Inferior parietal cortex (tissue), 1 donor: ENCODE data around the gene SYVN1.

Experiments
- DNase-seq: peaks from one replicate; pipeline ENCODE4 v3.0.0-alpha.2; 2016; ENCODE audit errors: extremely low spot score

SYVN1 gene

GRCh38 chr11:65087827-65088226 is 46.5 kb downstream of the SYVN1 start:
- no peak for DNase-seq

- DNase-seq, result no peak
These were observed 47.1 kb downstream of the SYVN1 start for GRCh38 chr11:65087216-65087615.

DNA sequence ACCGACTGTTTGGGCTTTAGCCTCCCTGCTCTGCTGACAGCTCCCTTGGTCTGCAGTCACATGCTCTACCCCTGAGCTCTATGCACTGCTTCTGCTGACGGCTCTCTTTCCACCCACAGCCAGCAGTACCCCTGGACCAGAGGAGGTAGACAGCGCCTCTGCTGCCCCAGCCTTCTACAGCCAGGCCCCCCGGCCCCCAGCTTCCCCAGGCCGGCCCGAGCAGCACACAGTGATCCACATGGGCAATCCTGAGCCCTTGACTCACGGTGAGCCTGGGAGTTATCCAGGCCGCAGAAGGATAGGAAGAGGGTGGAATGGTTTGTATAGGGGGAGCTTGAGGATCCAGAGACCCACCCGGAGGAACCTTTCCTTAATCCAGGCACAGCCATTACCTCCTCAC is 47.5 kb downstream of the SYVN1 start:
- no peak for DNase-seq

DNA sequence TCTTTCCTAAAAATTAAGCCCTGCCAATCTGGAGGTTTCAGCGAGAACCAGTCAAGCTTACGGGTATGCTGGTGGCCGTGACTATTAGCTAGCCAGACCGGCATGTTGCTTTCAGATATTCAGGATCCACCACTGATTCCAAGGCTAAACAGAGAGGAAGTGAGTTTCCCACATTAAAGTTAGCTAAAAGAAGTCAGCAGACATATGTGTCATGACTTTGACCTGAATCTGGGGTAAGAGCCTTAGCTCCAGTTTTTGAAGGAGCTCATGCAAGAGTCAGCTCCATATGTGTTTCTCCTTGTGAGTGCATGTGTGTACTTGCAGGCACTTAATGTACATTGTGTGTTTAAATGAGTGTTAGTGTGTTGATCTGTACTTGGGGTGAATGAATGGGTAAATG is 48.9 kb downstream of the SYVN1 start:
- DNase-seq, result no peak

GRCh38 chr11:65084598-65085375 is 49.5 kb downstream of the SYVN1 start:
- no peak for DNase-seq

DNA sequence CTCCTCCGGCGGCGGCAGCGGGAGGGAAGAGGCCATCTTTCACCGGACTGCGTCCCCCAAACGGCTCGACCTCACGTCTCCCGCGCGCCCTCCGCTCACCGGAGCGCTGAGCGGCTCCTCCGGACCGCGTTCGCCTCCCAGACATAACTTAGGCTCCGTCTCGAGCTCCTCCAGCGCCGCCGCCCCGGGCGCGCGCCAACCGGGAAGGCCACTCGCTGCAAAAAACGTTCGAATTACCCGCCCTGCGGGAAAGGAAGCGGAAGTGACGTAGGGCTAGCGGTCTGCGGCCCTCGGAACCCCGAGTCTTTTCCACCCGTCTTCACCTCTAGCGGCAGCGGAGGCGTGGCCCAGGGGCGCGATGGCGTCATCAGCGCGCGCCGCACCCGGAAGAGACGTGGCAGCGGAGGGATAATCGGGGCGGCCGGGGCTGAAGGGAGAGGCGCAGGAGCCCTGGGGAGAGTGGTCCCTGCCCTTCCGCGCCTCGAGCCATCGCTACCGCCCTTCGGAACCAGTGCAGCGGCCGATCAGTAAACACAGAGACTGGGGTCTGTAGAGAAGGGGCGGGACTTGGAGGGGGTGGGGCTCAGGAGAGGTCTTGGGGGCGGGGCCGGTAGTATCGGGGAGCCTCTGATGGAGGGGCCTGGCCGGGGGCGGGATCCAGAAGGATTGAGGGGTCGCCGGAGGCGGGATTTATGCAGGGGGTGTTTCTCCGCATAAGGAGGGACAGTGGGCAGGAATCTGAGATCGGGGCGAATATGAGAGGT is 50.3 kb downstream of the SYVN1 start, which contains the start of the genes CDCA5 and ZFPL1:
Gene CDCA5 (minus strand): TSS at position 207 of the 764 bp plus-strand sequence. CDS start 62 bp downstream, at position 145.
Gene ZFPL1 (plus strand): TSS at position 389 of the 764 bp plus-strand sequence. CDS start 477 bp downstream, outside the sequence.
- DNase-seq, result peak; percentile 98

DNA sequence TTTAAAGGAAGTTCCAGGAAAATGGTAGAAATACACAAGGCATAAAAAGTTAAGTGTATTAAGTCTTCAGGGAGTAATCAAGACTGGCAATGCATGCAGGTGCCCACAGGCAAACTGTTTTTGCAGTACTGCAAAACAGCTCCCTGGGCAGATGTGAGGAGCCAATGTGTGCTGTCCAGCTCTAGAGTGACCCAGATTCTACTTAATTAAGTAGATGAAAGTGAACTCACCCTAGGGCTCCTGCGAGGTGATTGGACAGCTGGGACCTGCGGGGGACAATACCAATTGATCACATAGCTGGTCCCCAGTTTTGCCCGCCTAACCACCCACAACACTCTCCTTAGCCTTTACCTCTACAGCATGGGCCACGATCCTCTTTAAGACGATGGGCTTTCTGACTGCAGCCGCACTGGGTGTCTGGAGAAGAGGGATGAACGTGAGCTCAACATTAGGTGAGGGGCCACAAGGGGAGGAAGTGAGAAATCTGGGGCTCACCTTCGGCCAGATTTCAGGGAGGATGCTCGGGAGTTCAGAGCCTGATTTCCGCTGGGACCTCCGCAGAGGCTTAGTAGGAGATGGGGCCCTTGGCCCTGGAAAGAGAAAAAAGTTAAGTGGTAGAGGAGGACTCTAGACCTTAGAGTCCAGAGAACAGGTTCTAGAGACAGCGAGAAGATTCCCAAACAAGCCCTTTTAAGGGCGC is 51.0 kb downstream of the SYVN1 start:
- DNase-seq, result no peak

- no peak for DNase-seq
These were observed 55.5 kb downstream of the SYVN1 start for GRCh38 chr11:65078786-65079342.

- DNase-seq, result no peak
These were observed 56.2 kb downstream of the SYVN1 start for GRCh38 chr11:65078151-65078550.

- no peak for DNase-seq
These were observed 56.9 kb downstream of the SYVN1 start for GRCh38 chr11:65077451-65077850.
